ENCODE measurements around the gene UROC1.
A peak's percentile ranks its signal among the peaks of the same experiment; 100 is the strongest.

Gene UROC1

GRCh38 chr3:126529585-126530170 lies 12.1 kb upstream of the UROC1 start:
- no peak for DNase-seq

- DNase-seq: no peak
Observed at GRCh38 chr3:126528800-126529541, 11.4 kb upstream of the UROC1 start.

- no peak for DNase-seq
Observed at GRCh38 chr3:126528419-126528799, 10.8 kb upstream of the UROC1 start.

GRCh38 chr3:126527455-126528211 lies 10.1 kb upstream of the UROC1 start:
- DNase-seq: no peak

GRCh38 chr3:126527006-126527405 lies 9.4 kb upstream of the UROC1 start:
- DNase-seq: no peak

- DNase-seq: no peak
Observed at GRCh38 chr3:126526668-126527005, 9.1 kb upstream of the UROC1 start.

- DNase-seq: no peak
Observed at GRCh38 chr3:126525853-126526667, 8.5 kb upstream of the UROC1 start.

- DNase-seq: no peak
Observed at GRCh38 chr3:126525091-126525852, 7.7 kb upstream of the UROC1 start.

- no peak for DNase-seq
Observed at GRCh38 chr3:126524429-126524988, 6.9 kb upstream of the UROC1 start.

- DNase-seq: no peak
Observed at GRCh38 chr3:126523745-126524428, 6.3 kb upstream of the UROC1 start, which contains the start of gene CHST13. Gene CHST13 (plus strand): TSS chr3:126524155. CDS start chr3:126524333, 178 bp downstream.

- peak; percentile 35 for DNase-seq
Observed at GRCh38 chr3:126522363-126522788, 4.8 kb upstream of the UROC1 start.

GRCh38 chr3:126521122-126521891 lies 3.7 kb upstream of the UROC1 start:
- no peak for DNase-seq

- DNase-seq: no peak
Observed at GRCh38 chr3:126519506-126520455, 2.2 kb upstream of the UROC1 start.

GRCh38 chr3:126518779-126519177 lies 1.2 kb upstream of the UROC1 start:
- no peak for DNase-seq

GRCh38 chr3:126517986-126518778 lies 609 bp upstream of the UROC1 start:
- no peak for DNase-seq

- DNase-seq: no peak
Observed at GRCh38 chr3:126516936-126517290, 660 bp downstream of the UROC1 start.

- no peak for DNase-seq
Observed at GRCh38 chr3:126516152-126516935, 1.2 kb downstream of the UROC1 start.
